Esophagus muscularis mucosa (tissue), 3 donors: ENCODE data around the gene ZPBP.

Experiments used
- POLR2A ChIP-seq: fragments of 450-650 bp; IDR thresholded peaks from one replicate; pipeline ENCODE4 v1.6.1; 2017; ENCODE audit warnings: antibody characterized with exemption, moderate library complexity, mild to moderate bottlenecking, low read depth
- POLR2AphosphoS5 ChIP-seq, 2 donors: sonication (generic); formaldehyde crosslinking; IDR thresholded peaks; one replicate each; pipeline ENCODE4 v1.6.1; 2017; ENCODE audit warnings: antibody characterized with exemption in 2 of 2
- TF ChIP-seq, protein P1 (sequence below), 3 experiments: fragments of 200-600 bp in 2 of 3; fragments of 450-650 bp in 1 of 3; sonication (generic) in 2 of 3; IDR thresholded peaks; one replicate each; pipeline ENCODE4 v1.5.1; 2017 to 2019; ENCODE audit warnings: antibody characterized with exemption in 3 of 3, mild to moderate bottlenecking in 2 of 3, moderate library complexity in 1 of 3

GRCh38 chr7:50047716-50048115, 45.3 kb downstream of the ZPBP start:
- TF ChIP-seq, protein P1, sequence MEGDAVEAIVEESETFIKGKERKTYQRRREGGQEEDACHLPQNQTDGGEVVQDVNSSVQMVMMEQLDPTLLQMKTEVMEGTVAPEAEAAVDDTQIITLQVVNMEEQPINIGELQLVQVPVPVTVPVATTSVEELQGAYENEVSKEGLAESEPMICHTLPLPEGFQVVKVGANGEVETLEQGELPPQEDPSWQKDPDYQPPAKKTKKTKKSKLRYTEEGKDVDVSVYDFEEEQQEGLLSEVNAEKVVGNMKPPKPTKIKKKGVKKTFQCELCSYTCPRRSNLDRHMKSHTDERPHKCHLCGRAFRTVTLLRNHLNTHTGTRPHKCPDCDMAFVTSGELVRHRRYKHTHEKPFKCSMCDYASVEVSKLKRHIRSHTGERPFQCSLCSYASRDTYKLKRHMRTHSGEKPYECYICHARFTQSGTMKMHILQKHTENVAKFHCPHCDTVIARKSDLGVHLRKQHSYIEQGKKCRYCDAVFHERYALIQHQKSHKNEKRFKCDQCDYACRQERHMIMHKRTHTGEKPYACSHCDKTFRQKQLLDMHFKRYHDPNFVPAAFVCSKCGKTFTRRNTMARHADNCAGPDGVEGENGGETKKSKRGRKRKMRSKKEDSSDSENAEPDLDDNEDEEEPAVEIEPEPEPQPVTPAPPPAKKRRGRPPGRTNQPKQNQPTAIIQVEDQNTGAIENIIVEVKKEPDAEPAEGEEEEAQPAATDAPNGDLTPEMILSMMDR (IDR thresholded peaks at IDR 0.05) = no peak
- TF ChIP-seq POLR2AphosphoS5 (IDR thresholded peaks at IDR 0.05) (no peak), POLR2A (no peak)
